GM23338 (cell line): ENCODE measurements around the gene GPR179. TPM values are rescaled to one million over a fixed set of nuclear protein-coding genes. Genes with fewer than 3 reads are reported as not detected.

Experiments used
- ATAC-seq: fragments of 200-7000 bp; cut with Tn5 transposase; 3 replicates; pipeline ENCODE4 v1.9.1; 2020
- DNase-seq: peaks from one replicate; pipeline ENCODE4 v3.0.0-alpha.2; 2015; ENCODE audit warnings: low spot score
- H2AFZ ChIP-seq: fragments of 200-600 bp; sonication (generic); 2 replicates; pipeline ENCODE4 v1.8.0; 2016; ENCODE audit warnings: antibody characterized with exemption, mild to moderate bottlenecking, moderate library complexity
- H3F3A ChIP-seq: fragments of 200-600 bp; sonication (generic); replicated peaks from 2 replicates; pipeline ENCODE4 v1.8.0; 2017; ENCODE audit warnings: antibody characterized with exemption, mixed run types, low read depth
- H3K27ac ChIP-seq: fragments of 200-600 bp; sonication (generic); 2 replicates; pipeline ENCODE4 v1.6.1; 2016; ENCODE audit warnings: low read depth
- H3K27me3 ChIP-seq: fragments of 200-600 bp; sonication (generic); 2 replicates; pipeline ENCODE4 v1.8.0; 2016; ENCODE audit warnings: mild to moderate bottlenecking, mixed run types, moderate library complexity; ENCODE audit not compliant: insufficient read depth
- H3K36me3 ChIP-seq: fragments of 200-600 bp; sonication (generic); 2 replicates; pipeline ENCODE4 v1.8.0; 2016; ENCODE audit warnings: mild to moderate bottlenecking; ENCODE audit not compliant: insufficient read depth
- H3K4me1 ChIP-seq: fragments of 200-600 bp; sonication (generic); 2 replicates; pipeline ENCODE4 v1.8.0; 2016; ENCODE audit warnings: mild to moderate bottlenecking, moderate library complexity; ENCODE audit not compliant: insufficient read depth
- H3K4me2 ChIP-seq: fragments of 200-600 bp; sonication (generic); 2 replicates; pipeline ENCODE4 v1.7.1; 2017; ENCODE audit warnings: mixed run types
- H3K4me3 ChIP-seq: fragments of 200-600 bp; sonication (generic); 2 replicates; pipeline ENCODE4 v1.6.1; 2016; ENCODE audit warnings: mixed run types
- H3K79me2 ChIP-seq: fragments of 200-600 bp; sonication (generic); replicated peaks from 2 replicates; pipeline ENCODE4 v1.8.0; 2017; ENCODE audit warnings: mild to moderate bottlenecking; ENCODE audit not compliant: insufficient read depth
- H3K9me2 ChIP-seq: fragments of 200-600 bp; sonication (generic); 2 replicates; pipeline ENCODE4 v1.8.0; 2017; ENCODE audit not compliant: insufficient read depth
- H4K20me1 ChIP-seq: fragments of 200-600 bp; sonication (generic); replicated peaks from 2 replicates; pipeline ENCODE4 v1.8.0; 2017; ENCODE audit warnings: mild to moderate bottlenecking; ENCODE audit not compliant: insufficient read depth
- H3K27ac Mint-ChIP-seq: 2 replicates; pipeline ENCODE4 v1.8.0; 2020; ENCODE audit warnings: inconsistent platforms, mild to moderate bottlenecking, moderate library complexity, mixed read lengths
- H3K27me3 Mint-ChIP-seq: 3 replicates; pipeline ENCODE4 v1.8.0; 2022; ENCODE audit warnings: low read depth, mild to moderate bottlenecking, moderate library complexity, mixed read lengths, inconsistent platforms; ENCODE audit not compliant: insufficient read depth, poor library complexity
- H3K36me3 Mint-ChIP-seq: 3 replicates; pipeline ENCODE4 v1.8.0; 2021; ENCODE audit warnings: low read depth, mild to moderate bottlenecking, inconsistent platforms, moderate library complexity, mixed read lengths
- H3K4me1 Mint-ChIP-seq: 3 replicates; pipeline ENCODE4 v1.8.0; 2020; ENCODE audit warnings: mild to moderate bottlenecking, inconsistent platforms, mixed read lengths
- H3K4me3 Mint-ChIP-seq: 3 replicates; pipeline ENCODE4 v1.8.0; 2021; ENCODE audit warnings: moderate library complexity, mild to moderate bottlenecking, inconsistent platforms, mixed read lengths
- H3K9me3 Mint-ChIP-seq: 3 replicates; pipeline ENCODE4 v1.8.0; 2020; ENCODE audit warnings: moderate library complexity, mild to moderate bottlenecking, inconsistent platforms, mixed read lengths
- CREB1 ChIP-seq: fragments of 250-450 bp; sonication (Bioruptor Pico); IDR thresholded peaks from 2 replicates; pipeline ENCODE4 v1.5.0; 2020; ENCODE audit warnings: low read depth, mild to moderate bottlenecking, moderate library complexity
- EZH2 ChIP-seq: fragments of 200-600 bp; sonication (generic); IDR thresholded peaks from one replicate; pipeline ENCODE4 v1.8.0; 2017; ENCODE audit warnings: antibody characterized with exemption, mild to moderate bottlenecking, low read depth; ENCODE audit not compliant: unreplicated experiment
- EZH2phosphoT487 ChIP-seq: fragments of 200-600 bp; sonication (generic); IDR thresholded peaks from one replicate; pipeline ENCODE4 v1.8.1; 2018; ENCODE audit warnings: antibody characterized with exemption; ENCODE audit not compliant: unreplicated experiment
- JUNB ChIP-seq: IDR thresholded peaks from one replicate; pipeline ENCODE4 v1.6.1; 2016; ENCODE audit warnings: antibody characterized with exemption; ENCODE audit not compliant: unreplicated experiment
- NANOG ChIP-seq: IDR thresholded peaks from 2 replicates; pipeline ENCODE4 v1.6.1; 2016; ENCODE audit warnings: antibody characterized with exemption, borderline replicate concordance
- STAT1 ChIP-seq: IDR thresholded peaks from one replicate; pipeline ENCODE4 v1.6.1; 2016; ENCODE audit warnings: antibody characterized with exemption; ENCODE audit not compliant: unreplicated experiment
- ZNF114 ChIP-seq: fragments of 250-450 bp; sonication (Bioruptor Pico); IDR thresholded peaks from 2 replicates; pipeline ENCODE4 v1.5.0; 2020; ENCODE audit warnings: mild to moderate bottlenecking, moderate library complexity
- polyA plus RNA-seq: library from polyadenylated mRNA; unstranded; fragments of >200 nt; fragmentation: Nextera tagmentation; extraction: Ambion mirVana; gene quantifications from 2 replicates; pipeline ENCODE4 v1.2.1, GENCODE V29; 2016
- total RNA-seq: library from RNA; depleted of rRNA; stranded (reverse); fragments of >200 nt; shearing (Covaris generic); gene quantifications from 2 replicates; pipeline ENCODE4 v1.2.3, GENCODE V29; 2014
- TF ChIP-seq, protein P1 (sequence below): IDR thresholded peaks from 2 replicates; pipeline ENCODE4 v1.6.1; 2016; ENCODE audit warnings: antibody characterized with exemption
- TF ChIP-seq, protein P2 (sequence below), 2 experiments: fragments of 200-600 bp in 1 of 2; sonication (generic) in 1 of 2; conservative IDR thresholded peaks; 2 replicates each; pipeline versions ENCODE4 v1.5.1 to v1.6.1; 2016 to 2017; ENCODE audit warnings: antibody characterized with exemption in 2 of 2, low read depth in 2 of 2, mild to moderate bottlenecking in 2 of 2, moderate library complexity in 1 of 2
- TF ChIP-seq, protein P3 (sequence below): IDR thresholded peaks from one replicate; pipeline ENCODE4 v1.6.1; 2018; ENCODE audit warnings: antibody characterized with exemption; ENCODE audit not compliant: unreplicated experiment

The GPR179 gene
- total and polyA plus RNA-seq, 2 experiments from 2014 or later: 0.03 TPM

DNA sequence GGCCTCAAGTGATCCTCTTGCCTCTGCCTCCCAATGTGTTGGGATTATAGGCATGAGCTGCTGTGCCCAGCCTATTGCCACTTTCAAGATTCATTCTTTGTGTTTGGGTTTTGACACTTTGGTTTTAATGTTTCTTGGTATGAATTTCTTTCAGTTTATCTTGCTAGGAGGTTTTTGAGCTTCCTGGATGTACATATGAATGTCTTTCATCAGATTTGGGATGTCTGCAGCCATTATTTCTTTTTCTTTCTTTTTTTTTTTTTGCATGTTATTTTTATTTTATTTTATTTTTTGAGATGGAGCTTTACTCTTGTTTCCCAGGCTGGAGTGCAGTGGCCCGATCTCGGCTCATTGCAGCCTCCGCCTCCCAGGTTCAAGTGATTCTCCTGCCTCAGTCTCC, 28.3 kb downstream of the GPR179 start:
- Histone ChIP-seq H3K27ac (no peak overlapping the region), H3K36me3 (peaks cover 7% of the 10 kb centered on the region; the same call in 1 of the 2 replicates), H3K4me3 (no peak overlapping the region), H4K20me1 (no peaks in the 10 kb centered on the region), H2AFZ (no peak overlapping the region), H3K79me2 (no peaks in the 10 kb centered on the region), H3K4me1 (no peaks in the 10 kb centered on the region), H3F3A (0 out of 2 replicates have a peak, but pooled peaks cover 3% of the 10 kb centered on the region), H3K27me3 (no peaks in the 10 kb centered on the region), H3K4me2 (no peak overlapping the region), H3K9me2 (no peaks in the 10 kb centered on the region)
- Mint-ChIP-seq H3K4me1 (no peaks in the 10 kb centered on the region), H3K4me3 (no peak overlapping the region), H3K36me3 (peaks cover 42% of the 10 kb centered on the region), H3K27me3 (peaks cover 8% of the 10 kb centered on the region), H3K27ac (no peak overlapping the region), H3K9me3 (no peaks in the 10 kb centered on the region)
- no peak for DNase-seq
- TF ChIP-seq EZH2: no peak
- TF ChIP-seq, protein P1, sequence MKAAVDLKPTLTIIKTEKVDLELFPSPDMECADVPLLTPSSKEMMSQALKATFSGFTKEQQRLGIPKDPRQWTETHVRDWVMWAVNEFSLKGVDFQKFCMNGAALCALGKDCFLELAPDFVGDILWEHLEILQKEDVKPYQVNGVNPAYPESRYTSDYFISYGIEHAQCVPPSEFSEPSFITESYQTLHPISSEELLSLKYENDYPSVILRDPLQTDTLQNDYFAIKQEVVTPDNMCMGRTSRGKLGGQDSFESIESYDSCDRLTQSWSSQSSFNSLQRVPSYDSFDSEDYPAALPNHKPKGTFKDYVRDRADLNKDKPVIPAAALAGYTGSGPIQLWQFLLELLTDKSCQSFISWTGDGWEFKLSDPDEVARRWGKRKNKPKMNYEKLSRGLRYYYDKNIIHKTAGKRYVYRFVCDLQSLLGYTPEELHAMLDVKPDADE: no peak
- TF ChIP-seq, protein P2, sequence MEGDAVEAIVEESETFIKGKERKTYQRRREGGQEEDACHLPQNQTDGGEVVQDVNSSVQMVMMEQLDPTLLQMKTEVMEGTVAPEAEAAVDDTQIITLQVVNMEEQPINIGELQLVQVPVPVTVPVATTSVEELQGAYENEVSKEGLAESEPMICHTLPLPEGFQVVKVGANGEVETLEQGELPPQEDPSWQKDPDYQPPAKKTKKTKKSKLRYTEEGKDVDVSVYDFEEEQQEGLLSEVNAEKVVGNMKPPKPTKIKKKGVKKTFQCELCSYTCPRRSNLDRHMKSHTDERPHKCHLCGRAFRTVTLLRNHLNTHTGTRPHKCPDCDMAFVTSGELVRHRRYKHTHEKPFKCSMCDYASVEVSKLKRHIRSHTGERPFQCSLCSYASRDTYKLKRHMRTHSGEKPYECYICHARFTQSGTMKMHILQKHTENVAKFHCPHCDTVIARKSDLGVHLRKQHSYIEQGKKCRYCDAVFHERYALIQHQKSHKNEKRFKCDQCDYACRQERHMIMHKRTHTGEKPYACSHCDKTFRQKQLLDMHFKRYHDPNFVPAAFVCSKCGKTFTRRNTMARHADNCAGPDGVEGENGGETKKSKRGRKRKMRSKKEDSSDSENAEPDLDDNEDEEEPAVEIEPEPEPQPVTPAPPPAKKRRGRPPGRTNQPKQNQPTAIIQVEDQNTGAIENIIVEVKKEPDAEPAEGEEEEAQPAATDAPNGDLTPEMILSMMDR (conservative IDR thresholded peaks at IDR 0.05; ENCODE audit: low read depth in 2 of 2): no peak
- no peak for TF ChIP-seq EZH2phosphoT487
- TF ChIP-seq, protein P3, sequence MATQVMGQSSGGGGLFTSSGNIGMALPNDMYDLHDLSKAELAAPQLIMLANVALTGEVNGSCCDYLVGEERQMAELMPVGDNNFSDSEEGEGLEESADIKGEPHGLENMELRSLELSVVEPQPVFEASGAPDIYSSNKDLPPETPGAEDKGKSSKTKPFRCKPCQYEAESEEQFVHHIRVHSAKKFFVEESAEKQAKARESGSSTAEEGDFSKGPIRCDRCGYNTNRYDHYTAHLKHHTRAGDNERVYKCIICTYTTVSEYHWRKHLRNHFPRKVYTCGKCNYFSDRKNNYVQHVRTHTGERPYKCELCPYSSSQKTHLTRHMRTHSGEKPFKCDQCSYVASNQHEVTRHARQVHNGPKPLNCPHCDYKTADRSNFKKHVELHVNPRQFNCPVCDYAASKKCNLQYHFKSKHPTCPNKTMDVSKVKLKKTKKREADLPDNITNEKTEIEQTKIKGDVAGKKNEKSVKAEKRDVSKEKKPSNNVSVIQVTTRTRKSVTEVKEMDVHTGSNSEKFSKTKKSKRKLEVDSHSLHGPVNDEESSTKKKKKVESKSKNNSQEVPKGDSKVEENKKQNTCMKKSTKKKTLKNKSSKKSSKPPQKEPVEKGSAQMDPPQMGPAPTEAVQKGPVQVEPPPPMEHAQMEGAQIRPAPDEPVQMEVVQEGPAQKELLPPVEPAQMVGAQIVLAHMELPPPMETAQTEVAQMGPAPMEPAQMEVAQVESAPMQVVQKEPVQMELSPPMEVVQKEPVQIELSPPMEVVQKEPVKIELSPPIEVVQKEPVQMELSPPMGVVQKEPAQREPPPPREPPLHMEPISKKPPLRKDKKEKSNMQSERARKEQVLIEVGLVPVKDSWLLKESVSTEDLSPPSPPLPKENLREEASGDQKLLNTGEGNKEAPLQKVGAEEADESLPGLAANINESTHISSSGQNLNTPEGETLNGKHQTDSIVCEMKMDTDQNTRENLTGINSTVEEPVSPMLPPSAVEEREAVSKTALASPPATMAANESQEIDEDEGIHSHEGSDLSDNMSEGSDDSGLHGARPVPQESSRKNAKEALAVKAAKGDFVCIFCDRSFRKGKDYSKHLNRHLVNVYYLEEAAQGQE: no peak
- no peak for TF ChIP-seq STAT1
- no peak for TF ChIP-seq JUNB
- TF ChIP-seq CREB1 (CRISPR knock-in tag): no peak
- no peak for TF ChIP-seq ZNF114 (CRISPR knock-in tag)
- TF ChIP-seq NANOG: no peak
- ATAC-seq: no peak
